Skeletal muscle tissue (tissue), 4 donors: ENCODE data around the gene SPEG. TPM values are rescaled to one million over a fixed set of nuclear protein-coding genes. Genes with fewer than 3 reads are reported as not detected.

Source experiments
- H3K27ac ChIP-seq: one replicate; pipeline ENCODE4 v1.7.0; 2013; ENCODE audit warnings: mild to moderate bottlenecking, low read depth, low read length, inconsistent platforms
- H3K27me3 ChIP-seq, 3 donors: one replicate each; pipeline ENCODE4 v1.7.0; 2013; ENCODE audit warnings: low read length in 3 of 3; ENCODE audit not compliant: control insufficient read depth in 3 of 3, insufficient read depth in 3 of 3
- H3K36me3 ChIP-seq, 3 donors: one replicate each; pipeline ENCODE4 v1.7.0; 2013; ENCODE audit warnings: low read length in 3 of 3; ENCODE audit not compliant: control insufficient read depth in 3 of 3, insufficient read depth in 3 of 3
- H3K4me1 ChIP-seq, 3 donors: one replicate each; pipeline ENCODE4 v1.7.0; 2013; ENCODE audit warnings: low read length in 3 of 3, mild to moderate bottlenecking in 3 of 3; ENCODE audit not compliant: control insufficient read depth in 3 of 3, insufficient read depth in 3 of 3
- H3K4me3 ChIP-seq, 3 donors: one replicate each; pipeline ENCODE4 v1.7.0; 2013; ENCODE audit warnings: low read length in 3 of 3
- H3K9ac ChIP-seq, 3 donors: one replicate each; pipeline ENCODE4 v1.7.0; 2013; ENCODE audit warnings: low read length in 3 of 3, mild to moderate bottlenecking in 3 of 3, moderate library complexity in 2 of 3, low read depth in 1 of 3
- H3K9me3 ChIP-seq, 3 donors: one replicate each; pipeline ENCODE4 v1.7.0; 2013; ENCODE audit warnings: low read length in 3 of 3; ENCODE audit not compliant: control insufficient read depth in 3 of 3
- total RNA-seq: library from RNA; depleted of rRNA; stranded (reverse); fragments of >200 nt; gene quantifications from one replicate; pipeline ENCODE4 v1.2.3, GENCODE V29; 2014
- donor health status: Osteomylitis.

SPEG gene
- total RNA-seq, 1 donor from 2014 or later = 95.5 TPM

DNA sequence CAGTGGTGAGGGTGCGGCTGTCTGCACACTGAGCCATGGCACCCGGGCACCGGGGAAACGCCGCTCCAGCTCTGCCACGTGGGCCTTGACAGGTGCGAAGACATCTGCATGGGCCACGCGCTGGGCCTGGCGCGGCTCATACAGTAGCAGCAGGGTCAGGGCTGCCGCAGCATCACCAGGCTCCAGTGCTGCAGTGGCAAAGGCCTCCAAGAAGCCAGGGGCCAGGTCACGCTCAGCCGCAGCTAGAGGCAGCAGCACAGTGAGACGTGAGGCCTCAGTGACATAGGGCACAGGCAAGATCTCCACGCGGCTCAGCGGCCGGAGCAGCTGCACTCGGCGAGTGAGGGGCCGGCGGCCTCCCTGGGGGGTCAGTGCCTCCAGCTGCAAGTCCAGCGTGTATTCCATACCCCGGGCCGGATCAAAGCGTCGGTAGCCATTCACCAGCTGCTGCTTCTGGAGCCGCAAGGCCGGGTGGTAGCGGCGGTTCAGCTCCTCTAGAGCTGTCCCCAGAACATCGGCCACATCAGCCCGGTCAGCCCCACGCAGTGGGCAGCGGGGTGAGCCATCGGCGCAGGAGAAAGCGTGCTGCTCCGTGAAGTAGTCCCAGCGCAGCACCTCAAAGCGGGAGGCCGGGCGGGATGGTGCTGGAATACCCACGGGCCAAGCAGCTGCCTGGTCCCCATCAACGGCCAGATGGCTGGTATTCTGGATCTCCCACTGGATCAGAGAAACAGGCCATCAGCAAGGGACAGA, 105.5 kb downstream of the SPEG start:
- H3K27me3 ChIP-seq = peaks cover 0 to 1% (median 0%) of the 10 kb centered on the region in 3 donors
- H3K4me3 ChIP-seq = no peak overlapping the region
- H3K36me3 ChIP-seq = peaks cover 15 to 22% (median 19%) of the 10 kb centered on the region in 3 donors
- H3K9me3 ChIP-seq = no peaks in the 10 kb centered on the region
- H3K9ac ChIP-seq = no peak overlapping the region
- H3K27ac ChIP-seq = no peak overlapping the region
- peaks cover 21 to 28% (median 24%) of the 10 kb centered on the region in 3 donors for H3K4me1 ChIP-seq

- no peak overlapping the region for H3K9ac ChIP-seq
- H3K4me3 ChIP-seq = no peak overlapping the region
- H3K27me3 ChIP-seq = peaks cover 0 to 6% (median 0%) of the 10 kb centered on the region in 3 donors
- H3K36me3 ChIP-seq = peaks cover 15 to 22% (median 19%) of the 10 kb centered on the region in 3 donors
- H3K4me1 ChIP-seq = peaks cover 21 to 28% (median 24%) of the 10 kb centered on the region in 3 donors
- no peak overlapping the region for H3K27ac ChIP-seq
- H3K9me3 ChIP-seq = no peaks in the 10 kb centered on the region
Observed at GRCh38 chr2:219540784-219541504, 106.3 kb downstream of the SPEG start.

DNA sequence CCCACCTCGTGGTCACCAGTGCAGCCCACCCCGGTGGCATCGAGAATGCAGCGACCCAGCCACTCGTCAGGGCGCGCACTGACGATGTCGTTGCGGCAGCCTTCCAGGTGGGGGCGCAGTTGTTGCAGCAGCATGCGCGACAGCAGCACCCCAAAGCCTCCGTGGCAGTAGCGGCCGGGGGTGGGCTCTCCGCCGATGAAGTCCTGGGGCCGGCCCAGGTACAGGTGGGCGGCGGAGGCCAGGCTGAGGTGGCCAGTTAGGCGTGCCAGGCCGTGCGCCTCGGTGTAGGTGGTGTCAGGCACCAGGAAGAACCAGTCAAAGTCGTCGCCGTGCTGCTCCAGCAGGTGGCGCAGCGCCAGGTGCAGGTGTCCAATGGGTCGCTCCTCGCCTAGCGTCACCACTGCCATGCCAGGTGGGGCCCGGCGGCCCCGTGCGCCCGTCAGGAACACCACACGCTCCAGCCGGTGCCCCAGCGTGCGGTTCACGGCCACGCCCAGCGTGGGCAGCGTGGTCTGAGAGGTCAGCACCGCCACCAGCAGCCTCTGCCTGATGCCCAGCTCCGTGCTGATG, 107.1 kb downstream of the SPEG start:
- no peak overlapping the region for H3K27ac ChIP-seq
- peak overlapping the region in 2 of 3 donors; percentile 53 to 61 for H3K4me3 ChIP-seq
- H3K27me3 ChIP-seq = peaks cover 0 to 6% (median 0%) of the 10 kb centered on the region in 3 donors
- H3K9ac ChIP-seq = peak overlapping the region in 1 of 3 donors; percentile 45
- H3K36me3 ChIP-seq = peaks cover 15 to 22% (median 19%) of the 10 kb centered on the region in 3 donors
- H3K4me1 ChIP-seq = peaks cover 21 to 28% (median 24%) of the 10 kb centered on the region in 3 donors
- H3K9me3 ChIP-seq = no peaks in the 10 kb centered on the region

DNA sequence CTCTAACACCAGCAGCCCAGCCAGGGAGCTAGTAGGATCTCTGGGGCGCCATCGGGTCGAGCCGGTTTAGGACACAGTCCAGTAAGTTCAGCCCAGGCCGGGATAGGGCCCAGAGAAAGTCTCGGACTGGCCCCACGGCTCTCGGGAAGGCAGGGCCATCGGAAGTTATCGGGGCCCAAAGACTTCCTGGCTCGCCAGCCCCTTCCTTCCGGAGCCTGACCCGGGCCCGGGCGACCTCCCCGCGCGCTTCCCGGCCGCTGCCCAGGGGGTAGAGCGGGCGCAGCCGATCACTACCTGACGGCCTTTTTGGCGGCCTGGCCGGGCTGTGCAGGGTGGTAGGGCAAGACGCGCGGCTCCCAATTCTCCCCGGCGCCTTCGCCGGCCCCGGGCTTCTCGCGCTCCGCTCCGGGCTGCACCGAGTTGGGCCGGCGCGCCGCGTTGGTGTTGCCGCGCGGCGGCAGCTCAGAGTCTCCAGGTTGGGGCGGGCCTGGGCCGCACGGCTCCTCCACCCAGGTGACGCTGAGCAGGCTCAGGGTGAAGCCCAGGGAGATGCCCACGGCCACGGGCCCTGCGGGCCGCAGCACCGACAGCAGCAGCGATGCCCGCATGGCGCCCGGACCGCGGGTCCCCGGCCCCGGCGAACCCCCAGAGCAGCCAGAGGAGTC, 108.4 kb downstream of the SPEG start:
- Histone ChIP-seq H3K4me3 (peak overlapping the region; percentile 62 to 80 (median 75)), H3K9me3 (no peaks in the 10 kb centered on the region), H3K9ac (peak overlapping the region; percentile 36 to 83 (median 82)), H3K36me3 (peaks cover 15 to 22% (median 19%) of the 10 kb centered on the region in 3 donors), H3K27me3 (peaks cover 0 to 6% (median 0%) of the 10 kb centered on the region in 3 donors), H3K27ac (peak overlapping the region; percentile 83), H3K4me1 (peaks cover 21 to 28% (median 24%) of the 10 kb centered on the region in 3 donors)

DNA sequence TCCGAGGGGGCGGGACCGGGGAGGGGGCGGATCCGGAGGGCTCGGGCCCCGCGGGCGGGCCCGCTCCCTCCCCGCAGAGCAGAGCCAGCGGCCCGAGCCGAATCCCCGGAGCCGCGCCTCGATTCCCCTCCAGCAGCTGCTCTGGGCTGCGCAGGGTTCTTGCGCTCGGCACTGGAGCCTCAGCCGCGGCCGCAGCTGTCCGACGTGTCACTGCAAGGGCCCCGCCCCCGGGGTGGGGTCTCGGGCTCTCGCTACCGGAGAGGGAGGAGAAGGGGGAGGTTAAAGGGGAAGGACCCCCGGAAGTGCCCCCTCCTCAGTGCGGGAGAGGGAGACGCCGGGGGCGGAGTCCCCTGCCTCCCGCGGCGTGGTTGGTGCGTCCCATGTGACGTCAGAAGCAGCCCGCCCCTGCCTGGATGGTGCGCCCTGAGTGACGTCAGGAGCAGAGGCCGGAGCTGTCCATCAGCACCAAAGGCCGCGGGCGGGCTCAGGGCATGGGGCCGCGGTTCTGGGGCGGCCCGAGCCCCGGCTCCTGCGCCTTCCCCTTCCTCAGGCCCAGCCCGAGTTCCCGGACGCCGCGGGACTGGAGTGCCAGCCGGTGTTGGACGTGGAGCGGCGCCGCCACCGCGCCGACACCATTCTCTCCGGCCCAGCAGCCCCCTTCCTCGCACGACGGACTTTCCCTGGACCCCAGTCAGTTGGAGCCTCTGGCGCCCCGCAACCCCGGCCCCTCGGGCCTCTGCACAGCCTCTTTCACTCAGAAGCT, 109.1 kb downstream of the SPEG start, which contains the start of the genes CHPF and TMEM198:
TSS of gene CHPF (minus strand) at position 214 of the 763 bp plus-strand sequence. CDS start 271 bp downstream, outside the sequence.
TSS of gene TMEM198 (plus strand) at position 433 of the 763 bp plus-strand sequence. CDS start 700 bp downstream, outside the sequence.
- H3K4me3 ChIP-seq = peak within 1 kb of the TSS; percentile 62 to 80 (median 75)
- no peaks in the 10 kb centered on the region for H3K9me3 ChIP-seq
- peaks cover 0 to 6% (median 0%) of the 10 kb centered on the region in 3 donors for H3K27me3 ChIP-seq
- H3K36me3 ChIP-seq = peaks cover 15 to 19% (median 19%) of the 10 kb centered on the region in 3 donors
- H3K9ac ChIP-seq = peak within 1 kb of the TSS; percentile 36 to 83 (median 82)
- peak within 1 kb of the TSS; percentile 83 for H3K27ac ChIP-seq
- peaks cover 21 to 28% (median 24%) of the 10 kb centered on the region in 3 donors for H3K4me1 ChIP-seq

DNA sequence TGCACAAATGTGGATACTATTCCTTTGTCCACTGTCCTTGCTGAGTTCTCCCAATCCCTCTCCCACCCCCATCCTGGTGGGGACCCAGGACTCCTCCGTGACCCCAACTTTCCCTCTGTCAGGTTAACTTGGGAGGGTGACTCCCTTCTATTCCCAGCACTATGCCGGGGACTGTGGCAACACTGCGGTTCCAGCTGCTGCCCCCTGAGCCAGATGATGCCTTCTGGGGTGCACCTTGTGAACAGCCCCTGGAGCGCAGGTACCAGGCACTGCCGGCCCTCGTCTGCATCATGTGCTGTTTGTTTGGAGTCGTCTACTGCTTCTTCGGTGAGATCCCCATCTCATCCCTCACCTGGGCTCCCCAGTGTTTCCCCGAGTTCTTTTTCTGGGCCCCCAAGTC, 109.9 kb downstream of the SPEG start:
- Histone ChIP-seq H3K27ac (no peak overlapping the region), H3K4me1 (peaks cover 21 to 28% (median 24%) of the 10 kb centered on the region in 3 donors), H3K4me3 (peak overlapping the region; percentile 54 to 75 (median 61)), H3K27me3 (peaks cover 0 to 6% (median 0%) of the 10 kb centered on the region in 3 donors), H3K36me3 (peaks cover 11 to 15% (median 14%) of the 10 kb centered on the region in 3 donors), H3K9me3 (no peaks in the 10 kb centered on the region), H3K9ac (peak overlapping the region in 2 of 3 donors; percentile 60 to 65)

- Histone ChIP-seq H3K4me1 (peaks cover 21 to 28% (median 24%) of the 10 kb centered on the region in 3 donors), H3K27ac (no peak overlapping the region), H3K27me3 (peaks cover 0 to 6% (median 0%) of the 10 kb centered on the region in 3 donors), H3K9me3 (no peaks in the 10 kb centered on the region), H3K4me3 (no peak overlapping the region), H3K36me3 (peaks cover 5 to 10% (median 7%) of the 10 kb centered on the region in 3 donors), H3K9ac (no peak overlapping the region)
Observed at GRCh38 chr2:219545295-219545942, 110.8 kb downstream of the SPEG start.

DNA sequence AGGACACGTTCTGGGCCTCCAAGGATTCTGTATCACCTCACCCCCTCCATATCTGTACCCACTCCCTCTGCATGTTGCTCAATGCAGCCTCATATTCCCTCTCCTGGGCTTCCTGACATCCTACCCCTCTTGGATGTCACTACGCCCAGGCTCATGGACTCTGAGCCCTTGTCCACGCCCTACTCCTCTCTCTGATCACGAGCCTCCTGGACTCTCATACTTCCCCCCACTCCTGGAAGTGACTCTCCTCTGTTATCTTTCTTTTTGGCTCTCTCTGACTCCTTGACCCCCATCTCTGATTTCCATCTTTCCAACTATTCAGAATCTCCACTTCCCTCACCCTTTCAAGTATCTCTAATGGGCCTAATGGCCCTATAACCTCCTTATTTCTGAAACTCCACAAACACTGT, 111.3 kb downstream of the SPEG start:
- Histone ChIP-seq H3K27me3 (peaks cover 0 to 6% (median under 1%) of the 10 kb centered on the region in 3 donors), H3K9me3 (no peaks in the 10 kb centered on the region), H3K4me1 (peaks cover 21 to 28% (median 24%) of the 10 kb centered on the region in 3 donors), H3K4me3 (no peak overlapping the region), H3K9ac (no peak overlapping the region), H3K27ac (no peak overlapping the region), H3K36me3 (peaks cover 1 to 7% (median 6%) of the 10 kb centered on the region in 3 donors)
